Eye (tissue), 1 donor: ENCODE results near the gene DNAI2.
"Not testable (repeated sequence)": the region's sequence is repeated elsewhere in the genome, so short reads cannot be mapped to it uniquely, and the experiment has no call there.

Source experiments
- DNase-seq: peaks from one replicate; pipeline ENCODE4 v3.0.0-alpha.2; 2015

The DNAI2 gene

DNA sequence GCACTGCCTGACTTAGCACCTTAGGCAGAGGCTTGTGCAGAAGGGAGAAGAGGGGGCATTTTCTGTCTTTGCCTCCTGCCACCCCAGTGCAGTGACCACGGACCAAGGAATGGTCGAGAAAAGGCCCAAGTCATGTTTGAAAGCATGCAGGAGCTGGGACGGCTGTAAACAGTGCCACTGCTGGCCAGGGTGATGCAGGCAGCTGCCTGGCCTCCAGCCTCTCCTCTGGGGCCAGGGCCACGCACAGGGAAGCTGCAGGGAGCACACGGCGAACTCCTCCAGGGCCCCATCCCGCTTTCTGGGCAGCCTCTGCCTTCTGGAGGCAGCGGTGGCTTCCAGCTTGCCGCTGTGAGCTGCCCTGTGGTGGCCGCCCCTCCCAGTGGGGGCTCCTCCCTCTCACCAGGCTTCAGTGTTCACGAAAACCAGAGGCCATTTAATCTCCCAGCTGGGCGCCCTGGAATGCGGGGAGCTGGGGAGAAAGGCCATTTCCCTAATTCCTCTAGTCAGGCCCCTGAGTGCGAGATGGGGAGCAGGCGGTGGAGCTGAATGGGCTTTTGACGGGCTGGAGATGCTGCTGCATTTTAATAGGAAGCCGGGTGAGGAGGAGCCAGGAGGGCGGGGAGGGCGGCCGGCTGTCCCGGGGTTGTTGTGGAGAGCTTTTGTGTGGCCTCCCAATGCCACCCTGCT lies 28.7 kb upstream of the DNAI2 start:
- DNase-seq, result peak; percentile 92

- no peak for DNase-seq
Measured at GRCh38 chr17:74245871-74246270, 28.2 kb upstream of the DNAI2 start.

- DNase-seq, result peak; percentile 50
Measured at GRCh38 chr17:74249590-74250270, 24.3 kb upstream of the DNAI2 start.

DNA sequence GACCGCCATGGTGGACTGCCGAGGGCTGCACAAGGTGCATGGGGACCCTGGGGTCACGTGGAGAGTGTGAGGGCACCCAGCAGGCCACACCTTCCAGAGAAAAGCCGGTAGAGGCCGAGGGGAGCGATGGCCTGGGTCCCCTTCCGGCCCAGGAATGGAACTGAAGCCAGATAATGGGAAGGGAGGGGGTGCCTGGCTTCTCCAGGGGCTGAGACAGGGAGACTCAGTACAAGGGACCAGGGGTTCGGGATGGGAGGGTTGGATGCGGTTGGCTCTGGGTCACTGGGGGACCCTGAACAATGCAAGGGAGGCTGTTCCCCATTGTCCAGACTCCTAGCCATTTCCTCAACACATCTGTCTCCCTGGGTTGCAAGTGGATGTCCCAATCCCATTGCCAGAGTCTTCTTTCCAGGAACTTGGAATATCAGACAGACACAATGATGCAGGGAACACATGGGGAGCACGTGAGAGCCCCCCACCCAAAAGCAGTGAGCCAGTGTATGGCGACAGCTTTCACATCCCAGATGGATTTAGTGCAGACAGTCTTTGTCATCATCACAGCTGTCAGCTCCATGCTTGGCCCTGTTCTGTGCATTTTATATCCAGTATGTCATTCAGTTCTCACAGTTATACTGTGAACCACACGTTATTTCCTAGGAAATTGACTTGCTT lies 23.6 kb upstream of the DNAI2 start:
- no peak for DNase-seq

DNA sequence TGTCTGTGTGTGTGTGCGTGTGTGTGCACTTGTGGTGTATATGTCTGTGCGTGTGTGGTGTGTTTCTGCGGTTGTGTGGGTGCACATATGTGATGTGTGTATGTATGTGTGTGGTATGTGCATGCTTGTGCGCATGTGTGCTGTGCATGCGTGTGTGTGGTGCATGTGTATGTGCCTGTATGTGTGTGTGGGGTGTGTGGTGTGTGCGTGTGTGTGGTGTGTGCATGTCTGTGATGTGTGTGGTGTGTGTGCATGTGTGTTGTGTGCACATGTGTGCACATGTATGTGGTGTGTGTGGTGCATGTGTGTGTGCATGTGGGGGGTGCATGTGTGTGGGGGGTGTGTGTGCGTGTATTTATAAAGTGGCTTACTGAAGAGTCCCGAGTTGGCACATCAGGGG lies 23.0 kb upstream of the DNAI2 start:
- no peak for DNase-seq

GRCh38 chr17:74251569-74251968 lies 22.5 kb upstream of the DNAI2 start:
- DNase-seq, result no peak

GRCh38 chr17:74252211-74252610 lies 21.8 kb upstream of the DNAI2 start:
- no peak for DNase-seq

GRCh38 chr17:74253036-74253435 lies 21.0 kb upstream of the DNAI2 start:
- no peak for DNase-seq

- DNase-seq, result no peak
Measured at GRCh38 chr17:74257311-74257710, 16.7 kb upstream of the DNAI2 start.

- peak; percentile 38 for DNase-seq
Measured at GRCh38 chr17:74259667-74260524, 14.1 kb upstream of the DNAI2 start.

DNA sequence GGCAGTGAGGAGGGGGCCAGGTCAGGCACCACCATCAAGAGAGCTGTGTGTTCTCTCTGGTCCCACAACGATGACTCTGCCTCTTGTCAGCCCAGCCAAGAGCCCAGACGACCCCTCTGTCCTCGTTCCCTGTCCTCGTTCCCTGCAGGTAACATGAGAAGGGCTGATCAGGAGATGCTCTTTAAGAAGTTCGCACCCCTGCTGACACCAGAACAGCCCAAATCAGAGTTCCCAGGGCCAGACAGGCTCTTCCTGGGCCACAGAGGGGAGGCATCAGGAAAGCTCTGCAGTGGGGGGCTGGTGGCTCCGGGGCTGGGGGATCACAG lies 13.5 kb upstream of the DNAI2 start:
- no peak for DNase-seq

DNA sequence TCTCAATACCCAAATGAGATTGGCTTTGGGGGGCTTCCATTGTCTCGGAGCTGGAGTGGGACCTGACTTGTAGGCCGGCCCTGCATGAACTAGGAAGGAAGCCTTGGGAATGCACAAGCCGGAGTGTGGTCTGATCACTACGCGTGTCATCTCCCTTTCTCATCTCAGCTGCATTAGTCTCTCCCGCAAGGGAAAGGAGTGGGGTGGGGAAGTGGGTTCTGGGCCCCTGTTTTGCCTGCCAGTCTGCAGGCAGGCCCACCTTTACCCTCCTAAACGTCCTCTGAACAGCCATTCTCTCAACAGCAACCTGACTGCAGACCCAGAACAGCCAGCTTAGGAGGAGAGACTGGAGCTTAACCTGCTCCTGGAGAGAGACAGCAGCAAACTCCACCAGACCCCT lies 11.4 kb upstream of the DNAI2 start:
- no peak for DNase-seq

DNA sequence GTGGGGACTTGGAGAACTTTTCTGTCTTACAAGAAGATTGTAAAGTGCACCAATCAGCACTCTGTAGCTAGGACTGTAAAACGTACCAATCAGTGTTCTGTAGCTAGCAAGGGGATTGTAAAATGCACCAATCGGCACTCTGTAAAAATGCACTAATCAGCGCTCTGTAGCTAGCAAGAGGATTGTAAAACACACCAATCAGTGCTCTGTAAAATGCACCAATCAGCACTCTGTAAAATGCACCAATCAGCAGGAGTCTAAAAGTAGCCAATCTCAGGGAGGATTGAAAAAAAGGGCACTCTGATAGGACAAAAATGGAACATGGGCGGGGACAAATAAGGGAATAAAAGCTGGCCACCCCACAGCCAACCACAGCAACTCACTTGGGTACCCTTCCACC lies 7.0 kb upstream of the DNAI2 start:
- not testable (repeated sequence) for DNase-seq

- no peak for DNase-seq
Measured at GRCh38 chr17:74267579-74267978, 6.5 kb upstream of the DNAI2 start.

- DNase-seq, result no peak
Measured at GRCh38 chr17:74267987-74268499, 6.0 kb upstream of the DNAI2 start.

GRCh38 chr17:74268558-74268957 lies 5.5 kb upstream of the DNAI2 start:
- DNase-seq, result no peak

DNA sequence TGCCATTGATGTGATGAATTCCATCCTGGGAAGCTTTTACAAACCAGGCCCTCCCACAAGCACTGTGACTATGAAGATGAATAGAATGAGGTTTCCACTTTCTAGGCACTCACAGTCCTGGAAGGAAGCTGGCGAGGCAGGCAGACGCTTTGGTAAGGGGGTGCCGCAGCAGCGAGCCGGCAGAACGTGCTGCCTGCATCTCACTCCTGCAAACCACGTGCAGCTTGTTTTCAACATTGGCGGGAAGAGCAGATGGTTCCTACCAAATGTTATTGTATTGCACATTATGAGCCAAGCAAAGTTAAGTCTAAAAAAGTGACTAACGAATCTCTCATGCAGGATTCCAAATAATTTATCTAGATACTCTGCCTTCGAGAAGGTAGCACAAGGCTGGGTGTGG lies 3.7 kb upstream of the DNAI2 start:
- DNase-seq, result no peak

- peak; percentile 49 for DNase-seq
Measured at GRCh38 chr17:74271281-74271680, 2.8 kb upstream of the DNAI2 start.

GRCh38 chr17:74271901-74272561 lies 2.0 kb upstream of the DNAI2 start:
- DNase-seq, result peak; percentile 82

- peak; percentile 82 for DNase-seq
Measured at GRCh38 chr17:74272731-74273201, 1.3 kb upstream of the DNAI2 start.

DNA sequence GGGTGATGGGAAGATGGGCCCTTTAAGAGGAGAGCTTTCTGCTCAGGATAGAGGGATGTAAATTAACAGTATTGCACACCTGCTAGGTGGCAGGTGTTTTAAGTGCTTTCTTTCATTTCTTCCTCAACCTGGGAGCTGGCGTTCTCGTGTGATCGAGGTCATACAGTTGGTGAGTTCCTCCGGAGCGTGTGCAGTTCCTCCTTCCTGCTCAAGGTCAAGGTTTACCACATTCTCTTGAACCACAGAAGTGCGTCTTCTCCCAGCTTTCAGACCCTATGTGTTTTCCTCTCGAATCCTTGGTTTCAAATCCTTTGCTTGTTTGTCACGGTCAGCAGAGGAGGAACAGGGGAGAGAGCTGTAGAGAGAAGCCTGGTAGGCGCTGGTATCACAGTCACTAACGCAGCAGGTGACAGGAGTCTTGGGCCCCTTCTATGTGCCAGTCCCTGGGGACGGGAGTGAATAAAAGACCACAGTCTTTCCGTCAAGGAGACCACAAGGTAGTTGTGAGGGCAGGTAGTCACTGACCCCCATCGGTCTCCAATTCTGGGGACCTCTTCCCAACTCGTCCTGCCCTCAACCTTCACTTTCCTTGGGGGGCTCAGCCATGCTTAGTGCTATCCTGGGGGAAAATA lies 791 bp downstream of the DNAI2 start:
- no peak for DNase-seq

DNA sequence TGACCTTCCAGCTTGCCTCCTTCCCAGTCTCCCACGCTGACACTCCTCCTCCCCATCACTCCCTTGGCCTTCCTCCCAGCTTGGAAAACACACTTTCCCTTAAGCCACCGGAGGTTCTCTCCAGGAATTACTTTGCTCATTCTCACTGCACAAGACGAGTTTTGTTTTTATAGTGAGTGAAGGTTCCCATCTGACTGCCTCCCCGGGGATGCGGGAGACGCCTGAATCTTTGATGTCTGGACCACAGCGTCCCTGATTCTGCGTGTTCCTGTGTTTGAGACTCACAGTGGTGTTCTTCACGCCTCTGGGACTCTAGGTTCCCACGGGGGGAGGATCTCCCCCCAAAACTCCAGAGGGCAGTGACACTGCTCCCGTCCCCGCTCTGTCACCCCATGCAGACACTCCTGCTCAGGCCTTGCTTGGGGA lies 2.0 kb downstream of the DNAI2 start:
- DNase-seq, result no peak
